ENCODE results near the gene RPE65.

- TF ChIP-seq CTCF (IDR thresholded peaks at IDR 0.05) (peak; percentile 51), JUN (IDR thresholded peaks at IDR 0.05) (no peak), POLR2A (IDR thresholded peaks at IDR 0.05; ENCODE audit: low read length) (no peak), MYC (IDR thresholded peaks at IDR 0.05; ENCODE audit: borderline replicate concordance, low read length) (no peak), CHD2 (IDR thresholded peaks at IDR 0.05; ENCODE audit: low read length, partially characterized antibody) (no peak), CEBPB (IDR thresholded peaks at IDR 0.05) (no peak), ZC3H11A (IDR thresholded peaks at IDR 0.05) (no peak), JUNB (IDR thresholded peaks at IDR 0.05) (no peak), CHD4 (IDR thresholded peaks at IDR 0.05; ENCODE audit: borderline replicate concordance) (no peak)
Measured at GRCh38 chr1:68442822-68443556, 6.8 kb downstream of the RPE65 start.
